ENCODE data around the gene SIX2.
"Not testable (repeated sequence)": the region's sequence is repeated elsewhere in the genome, so short reads cannot be mapped to it uniquely, and the experiment has no call there.

The SIX2 gene

GRCh38 chr2:45009303-45009927 lies at the start of gene SIX2:
TSS of gene SIX2 (minus strand) at chr2:45009452. CDS start at chr2:45009110, 342 bp downstream.
- DNase-seq, result peak; percentile 90

DNA sequence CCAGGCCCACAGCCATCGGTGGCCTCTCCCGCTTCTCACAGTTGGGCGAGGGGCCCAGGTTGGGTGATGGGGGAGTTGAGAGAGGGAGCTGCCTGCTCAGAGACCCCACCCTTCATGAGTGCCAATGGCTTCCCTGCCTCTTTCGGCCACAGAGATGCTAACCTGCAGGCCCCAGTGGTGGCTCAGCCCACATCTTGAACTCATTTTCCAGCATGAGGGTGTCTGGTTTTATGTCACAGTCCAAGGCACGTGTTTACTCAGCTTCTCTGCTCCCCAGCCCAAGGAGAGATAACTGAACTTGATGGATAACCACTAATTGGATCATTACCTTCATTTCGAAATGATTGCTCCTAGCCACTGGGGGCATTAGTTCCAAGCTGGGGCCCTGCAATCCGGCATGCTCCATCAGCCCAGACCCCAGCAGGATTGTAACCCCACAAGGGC lies 45.9 kb upstream of the SIX2 start:
- DNase-seq, result no peak

GRCh38 chr2:45053966-45054365 lies 44.7 kb upstream of the SIX2 start:
- DNase-seq, result no peak

GRCh38 chr2:45052388-45052928 lies 43.2 kb upstream of the SIX2 start:
- no peak for DNase-seq

GRCh38 chr2:45049569-45050336 lies 40.5 kb upstream of the SIX2 start:
- DNase-seq, result no peak

DNA sequence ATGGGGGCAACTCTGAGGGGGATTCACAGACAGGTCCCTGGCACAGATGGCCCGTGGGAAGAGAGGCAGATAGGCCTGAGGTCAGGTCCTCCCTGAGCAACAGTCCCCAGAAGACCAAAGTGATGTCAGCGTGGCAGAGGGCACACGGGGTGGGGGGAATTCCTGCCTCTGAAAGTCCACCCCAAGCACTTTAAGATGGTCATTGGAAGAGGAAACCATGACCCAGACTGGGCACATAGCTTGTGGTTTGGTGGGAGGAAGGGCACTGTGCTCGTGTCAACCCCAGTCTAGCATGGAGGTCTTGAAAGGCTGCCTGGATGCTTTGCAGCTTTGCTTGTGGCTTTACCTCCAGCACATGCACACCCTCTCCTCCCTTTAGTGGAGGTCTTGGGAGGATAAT lies 38.0 kb upstream of the SIX2 start:
- no peak for DNase-seq

GRCh38 chr2:45046786-45047185 lies 37.5 kb upstream of the SIX2 start:
- DNase-seq, result peak; percentile 79

DNA sequence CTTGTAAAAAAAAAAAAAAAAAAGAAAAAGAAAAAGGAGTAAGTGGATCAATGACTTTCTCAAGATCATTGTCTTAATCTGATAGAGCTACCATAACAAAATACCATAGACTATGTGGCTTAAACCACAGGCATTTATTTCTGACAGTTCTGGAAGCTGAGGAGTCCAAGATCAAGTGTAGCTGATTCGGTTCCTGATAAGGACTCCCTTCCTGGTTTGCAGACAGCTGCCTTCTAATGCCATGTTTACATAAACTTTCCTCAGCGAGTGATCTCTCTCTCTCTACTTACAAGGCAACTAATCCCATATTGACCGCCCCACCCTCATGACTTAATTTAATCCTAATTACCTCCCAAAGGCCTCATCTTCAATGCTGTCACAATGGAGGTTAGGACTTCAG lies 36.5 kb upstream of the SIX2 start:
- no peak for DNase-seq

DNA sequence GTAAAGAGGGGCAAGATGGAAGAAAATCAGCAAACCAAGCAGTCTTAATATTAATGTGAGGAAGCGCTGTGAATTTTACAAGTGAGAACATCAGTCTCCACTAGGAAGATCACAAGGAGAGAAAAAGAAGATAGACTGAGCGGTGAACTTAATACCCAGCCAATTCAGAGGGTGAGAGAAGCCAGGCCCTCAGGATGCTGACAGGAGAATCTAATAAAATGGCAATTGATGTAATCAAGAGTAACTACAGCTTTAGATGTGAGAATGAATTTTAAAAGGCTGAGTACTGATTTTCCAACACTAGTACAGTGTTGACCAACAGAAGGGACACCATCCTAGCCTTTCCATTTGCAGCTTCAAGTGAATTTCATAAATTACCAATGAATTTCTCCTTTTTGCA lies 35.7 kb upstream of the SIX2 start:
- no peak for DNase-seq

GRCh38 chr2:45043174-45043573 lies 33.9 kb upstream of the SIX2 start:
- DNase-seq, result no peak

GRCh38 chr2:45042401-45042800 lies 33.1 kb upstream of the SIX2 start:
- DNase-seq, result no peak

GRCh38 chr2:45040786-45041185 lies 31.5 kb upstream of the SIX2 start:
- DNase-seq, result no peak

GRCh38 chr2:45039804-45040203 lies 30.6 kb upstream of the SIX2 start:
- DNase-seq, result not testable (repeated sequence)

GRCh38 chr2:45038861-45039260 lies 29.6 kb upstream of the SIX2 start:
- DNase-seq, result not testable (repeated sequence)

GRCh38 chr2:45033302-45033701 lies 24.1 kb upstream of the SIX2 start:
- no peak for DNase-seq

DNA sequence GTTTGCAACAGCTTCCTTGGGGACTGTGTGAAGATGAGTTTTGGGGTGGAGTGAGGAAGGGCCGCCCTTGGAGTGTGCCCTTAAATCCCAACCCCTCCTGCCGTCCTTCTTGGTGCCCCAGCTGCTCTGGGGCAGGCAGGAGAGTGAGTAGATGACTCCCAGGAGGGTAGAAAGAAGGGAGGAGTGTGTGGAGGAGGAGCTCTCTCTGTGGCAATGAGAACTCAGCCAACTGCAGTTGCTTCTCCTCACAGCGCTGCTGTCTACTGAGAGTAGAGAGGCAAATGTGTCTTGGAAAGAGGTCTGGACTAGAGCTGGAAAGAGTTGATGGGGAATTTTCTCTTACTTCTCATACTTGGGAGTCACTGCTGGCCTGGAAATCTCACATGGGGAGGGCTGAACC lies 21.8 kb upstream of the SIX2 start:
- DNase-seq, result no peak

DNA sequence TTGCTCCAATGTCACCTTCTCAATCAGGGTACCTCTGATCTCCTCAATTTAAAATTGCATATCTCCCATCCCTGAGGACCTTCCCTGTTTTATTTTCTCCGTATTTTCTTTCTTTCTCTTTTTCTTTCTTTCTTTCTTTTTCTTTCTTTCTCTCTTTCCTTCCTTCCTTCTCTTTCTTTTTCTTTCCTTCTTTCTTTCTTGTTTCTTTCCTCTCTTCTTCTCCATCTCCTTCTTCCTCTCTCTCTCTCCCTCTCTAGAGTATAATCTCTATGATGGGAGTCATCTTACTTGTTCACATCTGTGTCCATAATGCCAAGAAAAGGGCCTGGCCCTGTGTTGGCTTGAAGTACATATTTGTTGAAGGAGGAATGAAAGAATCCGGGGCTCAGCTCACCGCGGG lies 21.3 kb upstream of the SIX2 start:
- DNase-seq, result no peak

DNA sequence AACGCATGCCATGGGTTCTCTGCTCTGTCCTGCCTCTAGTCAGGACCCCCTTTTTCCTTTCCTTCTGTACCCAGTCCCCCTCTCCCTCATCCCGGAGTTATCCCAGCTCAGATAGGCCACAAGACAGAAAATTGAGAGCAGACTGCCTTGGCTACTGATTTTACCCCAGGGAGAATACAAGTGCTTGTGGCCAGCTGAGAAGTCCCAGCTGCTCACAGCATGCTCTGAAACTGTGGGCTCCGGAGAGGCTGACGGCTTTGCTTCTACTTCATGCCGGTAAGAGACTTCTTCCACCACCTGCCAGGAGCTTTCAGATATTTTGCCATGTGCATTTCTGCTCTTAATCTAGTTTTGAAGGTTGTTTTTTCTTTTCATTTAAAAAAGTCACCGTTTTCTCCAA lies 20.0 kb upstream of the SIX2 start:
- no peak for DNase-seq

- DNase-seq, result no peak
Measured at GRCh38 chr2:45028276-45028675, 19.0 kb upstream of the SIX2 start.

DNA sequence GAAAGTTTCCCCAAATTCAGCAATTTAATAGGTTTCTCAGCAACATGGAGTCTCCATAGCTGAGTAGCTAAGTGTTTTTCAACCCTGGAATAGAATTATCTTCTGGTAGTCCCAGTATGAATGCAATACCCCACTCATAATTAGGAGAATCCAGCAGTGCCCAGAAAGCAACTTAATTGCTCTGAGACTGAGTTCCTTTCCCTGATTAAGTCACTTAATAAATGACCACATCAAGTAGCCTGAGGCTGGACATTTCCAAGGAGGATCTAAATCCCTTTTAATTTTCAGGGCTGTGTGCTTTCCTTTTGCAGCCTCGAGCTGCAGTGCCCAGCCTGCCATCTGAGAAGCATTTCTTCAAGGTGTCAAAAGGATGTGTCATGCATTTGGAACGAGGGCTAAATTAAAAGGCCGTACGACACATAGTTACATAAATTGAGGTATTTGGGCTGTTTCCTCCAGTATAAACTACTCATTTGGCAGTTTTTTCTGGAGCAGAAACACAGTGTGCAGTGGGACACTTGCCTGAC lies 17.7 kb upstream of the SIX2 start:
- no peak for DNase-seq

GRCh38 chr2:45024600-45025291 lies 15.5 kb upstream of the SIX2 start:
- peak; percentile 61 for DNase-seq

DNA sequence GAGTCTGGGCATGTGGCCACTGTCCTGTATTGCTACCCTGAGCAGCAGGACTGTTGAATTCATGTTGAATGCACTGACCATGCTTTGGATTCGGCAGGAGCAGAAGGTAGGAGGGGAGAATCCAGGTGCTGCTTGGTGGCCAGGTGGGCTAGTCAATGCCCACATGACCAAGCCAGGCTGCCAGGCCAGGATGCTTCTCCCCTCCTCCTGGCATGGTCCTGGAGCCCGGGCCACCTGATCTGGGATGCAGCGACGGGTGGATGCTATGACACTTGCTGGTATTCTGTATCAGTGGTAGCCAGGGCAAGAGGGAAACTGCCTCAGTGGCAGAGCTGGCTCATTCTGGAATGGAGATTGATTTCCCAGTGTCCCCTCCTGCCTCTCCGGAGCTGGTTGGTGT lies 14.8 kb upstream of the SIX2 start:
- no peak for DNase-seq

DNA sequence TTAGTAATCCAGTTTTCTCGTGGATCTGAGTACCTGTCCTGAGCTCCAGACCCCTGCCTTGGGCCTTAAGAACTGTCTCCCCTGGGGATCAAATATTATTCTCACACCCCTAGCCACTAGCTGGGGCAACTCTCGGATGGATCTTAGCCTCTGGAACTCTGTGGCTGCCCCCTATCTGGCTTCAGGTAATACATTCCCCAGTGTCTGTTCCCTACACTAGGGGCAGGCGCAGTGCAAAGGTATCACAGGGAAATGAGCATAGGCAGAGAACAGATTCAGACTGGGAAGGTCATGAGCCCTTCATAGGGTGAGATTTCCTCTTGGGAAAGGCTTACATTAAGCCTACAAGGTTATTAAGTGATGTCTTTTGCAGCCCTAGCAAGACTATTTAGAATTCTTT lies 11.2 kb upstream of the SIX2 start:
- DNase-seq, result no peak

GRCh38 chr2:45018023-45018422 lies 8.8 kb upstream of the SIX2 start:
- no peak for DNase-seq

All from fibroblast of upper back skin (primary cell).